OCI-LY3 (cell line): ENCODE data around the gene TRIM37.
A peak's percentile ranks its signal among the peaks of the same experiment; 100 is the strongest.

Source experiments
- H2AFZ ChIP-seq: fragments of 200-600, 300-600 bp; shearing (Covaris generic); 2 replicates; pipeline ENCODE4 v1.6.0; 2014; ENCODE audit warnings: antibody characterized with exemption, low read depth, low read length
- H3K27ac ChIP-seq: fragments of 200-600, 300-600 bp; sonication (generic); 2 replicates; pipeline ENCODE4 v1.5.1; 2014; ENCODE audit warnings: mild to moderate bottlenecking, low read length, moderate library complexity, mixed read lengths
- H3K27me3 ChIP-seq: fragments of 200-600, 300-600 bp; sonication (generic); 2 replicates; pipeline ENCODE4 v1.6.1; 2014; ENCODE audit warnings: low read depth, low read length, mixed read lengths
- H3K36me3 ChIP-seq: fragments of 200-600, 300-600 bp; sonication (generic); replicated peaks from 2 replicates; pipeline ENCODE3; 2014; ENCODE audit warnings: low read depth, low read length, mixed read lengths
- H3K4me1 ChIP-seq: fragments of 300-600, 200-600 bp; sonication (generic); 2 replicates; pipeline ENCODE4 v1.6.1; 2014; ENCODE audit warnings: low read length, mixed read lengths
- H3K4me2 ChIP-seq: fragments of 200-600, 300-600 bp; sonication (generic); 2 replicates; pipeline ENCODE4 v1.6.1; 2014; ENCODE audit warnings: low read length, mixed read lengths
- H3K4me3 ChIP-seq: fragments of 300-600, 200-600 bp; sonication (generic); 2 replicates; pipeline ENCODE4 v1.5.1; 2014; ENCODE audit warnings: antibody characterized with exemption, mild to moderate bottlenecking, low read length, moderate library complexity
- H3K79me2 ChIP-seq: fragments of 300-600, 200-600 bp; shearing (Covaris generic); 2 replicates; pipeline ENCODE4 v1.6.1; 2014; ENCODE audit warnings: mild to moderate bottlenecking, low read length, mixed read lengths
- H3K9ac ChIP-seq: fragments of 300-600, 200-600 bp; shearing (Covaris generic); 2 replicates; pipeline ENCODE4 v1.6.0; 2014; ENCODE audit warnings: mild to moderate bottlenecking, low read length, moderate library complexity
- H3K9me3 ChIP-seq: fragments of 200-600, 300-600 bp; shearing (Covaris generic); 2 replicates; pipeline ENCODE4 v1.6.1; 2014; ENCODE audit warnings: low read length, mixed read lengths; ENCODE audit not compliant: insufficient read depth
- H4K20me1 ChIP-seq: fragments of 200-600, 300-600 bp; sonication (generic); 2 replicates; pipeline ENCODE4 v1.6.1; 2016; ENCODE audit warnings: low read length, mixed read lengths; ENCODE audit not compliant: insufficient read depth
- EZH2phosphoT487 ChIP-seq: fragments of 200-600 bp; shearing (Covaris generic); IDR thresholded peaks from 2 replicates; pipeline ENCODE4 v1.6.1; 2018; ENCODE audit warnings: antibody characterized with exemption, mixed run types, low read depth
- TF ChIP-seq, protein P1 (sequence below): fragments of 200-600, 300-600 bp; sonication (generic); IDR thresholded peaks from 2 replicates; pipeline ENCODE4 v1.5.1; 2014; ENCODE audit warnings: antibody characterized with exemption, low read length, low read depth

Gene TRIM37

DNA sequence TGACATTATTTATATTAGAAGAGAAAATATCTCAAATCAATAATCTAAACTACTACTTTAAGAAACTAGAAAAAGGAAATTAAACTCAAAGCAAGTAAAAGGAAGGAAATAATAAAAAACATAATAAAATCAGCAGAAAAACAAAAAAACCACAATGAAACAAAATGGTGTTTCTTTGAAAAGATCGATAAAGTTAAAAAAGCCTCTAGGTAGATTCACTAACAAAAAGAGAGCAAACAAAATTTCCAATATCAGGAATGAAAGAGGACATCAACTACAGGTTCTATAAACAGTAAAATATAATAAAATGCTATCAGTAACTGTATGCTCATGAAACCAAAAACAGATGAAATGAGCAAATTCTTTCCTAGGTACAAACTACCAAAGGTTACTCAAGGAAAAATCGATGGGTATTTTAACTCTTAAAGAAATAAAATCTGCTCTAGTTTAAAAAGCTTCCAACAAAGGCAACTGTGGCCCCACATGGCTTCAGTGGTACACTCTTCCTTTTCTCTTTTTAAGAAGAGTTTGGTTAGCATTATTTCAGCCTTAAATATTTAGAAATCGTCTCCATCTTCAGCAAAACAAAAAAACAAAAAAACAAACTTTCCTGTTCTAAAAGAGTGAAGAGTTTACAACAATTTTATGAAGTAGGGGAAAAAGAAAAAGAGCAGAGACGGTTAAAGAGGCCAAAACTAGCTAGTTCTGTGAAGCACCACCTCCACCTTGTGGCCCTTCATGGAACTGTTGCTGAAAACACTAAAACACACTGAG lies 102.2 kb downstream of the TRIM37 start:
- H3K79me2 ChIP-seq: no peaks in the 10 kb centered on the region
- no peak overlapping the region; the same call in 1 of the 2 replicates for H3K4me3 ChIP-seq
- peak overlapping the region; percentile 45 for H3K4me2 ChIP-seq
- TF ChIP-seq, protein P1, sequence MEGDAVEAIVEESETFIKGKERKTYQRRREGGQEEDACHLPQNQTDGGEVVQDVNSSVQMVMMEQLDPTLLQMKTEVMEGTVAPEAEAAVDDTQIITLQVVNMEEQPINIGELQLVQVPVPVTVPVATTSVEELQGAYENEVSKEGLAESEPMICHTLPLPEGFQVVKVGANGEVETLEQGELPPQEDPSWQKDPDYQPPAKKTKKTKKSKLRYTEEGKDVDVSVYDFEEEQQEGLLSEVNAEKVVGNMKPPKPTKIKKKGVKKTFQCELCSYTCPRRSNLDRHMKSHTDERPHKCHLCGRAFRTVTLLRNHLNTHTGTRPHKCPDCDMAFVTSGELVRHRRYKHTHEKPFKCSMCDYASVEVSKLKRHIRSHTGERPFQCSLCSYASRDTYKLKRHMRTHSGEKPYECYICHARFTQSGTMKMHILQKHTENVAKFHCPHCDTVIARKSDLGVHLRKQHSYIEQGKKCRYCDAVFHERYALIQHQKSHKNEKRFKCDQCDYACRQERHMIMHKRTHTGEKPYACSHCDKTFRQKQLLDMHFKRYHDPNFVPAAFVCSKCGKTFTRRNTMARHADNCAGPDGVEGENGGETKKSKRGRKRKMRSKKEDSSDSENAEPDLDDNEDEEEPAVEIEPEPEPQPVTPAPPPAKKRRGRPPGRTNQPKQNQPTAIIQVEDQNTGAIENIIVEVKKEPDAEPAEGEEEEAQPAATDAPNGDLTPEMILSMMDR: peak; percentile 89
- no peak for TF ChIP-seq EZH2phosphoT487
- H3K9me3 ChIP-seq: no peaks in the 10 kb centered on the region
- peak overlapping the region; percentile 50 for H3K27ac ChIP-seq
- peaks cover 37% of the 10 kb centered on the region for H3K4me1 ChIP-seq
- no peaks in the 10 kb centered on the region for H4K20me1 ChIP-seq
- H3K9ac ChIP-seq: peak overlapping the region; percentile 30
- peaks cover 8% of the 10 kb centered on the region for H3K36me3 ChIP-seq
- H2AFZ ChIP-seq: peak overlapping the region; percentile 37; the same call in 1 of the 2 replicates
- no peaks in the 10 kb centered on the region for H3K27me3 ChIP-seq

DNA sequence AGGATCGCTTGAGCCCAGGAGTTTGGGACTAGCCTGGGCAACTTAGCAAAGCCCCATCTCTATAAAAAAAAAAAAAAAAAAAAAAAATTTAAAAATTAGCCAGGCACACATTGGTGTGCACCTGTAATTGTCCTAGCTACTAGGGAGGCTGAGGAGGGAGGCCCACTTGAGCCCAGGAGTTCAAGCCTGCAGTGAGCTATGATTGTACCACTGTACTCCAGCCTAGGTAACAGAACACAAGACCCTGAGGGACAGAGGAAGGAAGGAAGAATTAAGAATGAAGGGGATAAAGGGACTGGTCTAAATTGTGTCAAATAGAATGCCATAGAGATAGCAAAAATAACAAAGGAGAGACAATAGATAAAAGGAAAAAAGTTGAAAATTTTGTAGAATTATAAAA lies 102.8 kb downstream of the TRIM37 start:
- H3K9me3 ChIP-seq: no peaks in the 10 kb centered on the region
- H3K36me3 ChIP-seq: peaks cover 9% of the 10 kb centered on the region
- no peak overlapping the region for H3K4me3 ChIP-seq
- TF ChIP-seq EZH2phosphoT487: no peak
- TF ChIP-seq, protein P1: no peak
- no peak overlapping the region for H3K4me2 ChIP-seq
- no peaks in the 10 kb centered on the region for H4K20me1 ChIP-seq
- no peaks in the 10 kb centered on the region for H3K27me3 ChIP-seq
- H2AFZ ChIP-seq: no peak overlapping the region
- H3K9ac ChIP-seq: 0 out of 2 replicates have a peak overlapping the region, but pooled peaks have one; percentile 30
- no peak overlapping the region for H3K27ac ChIP-seq
- H3K79me2 ChIP-seq: no peaks in the 10 kb centered on the region
- H3K4me1 ChIP-seq: peaks cover 38% of the 10 kb centered on the region

DNA sequence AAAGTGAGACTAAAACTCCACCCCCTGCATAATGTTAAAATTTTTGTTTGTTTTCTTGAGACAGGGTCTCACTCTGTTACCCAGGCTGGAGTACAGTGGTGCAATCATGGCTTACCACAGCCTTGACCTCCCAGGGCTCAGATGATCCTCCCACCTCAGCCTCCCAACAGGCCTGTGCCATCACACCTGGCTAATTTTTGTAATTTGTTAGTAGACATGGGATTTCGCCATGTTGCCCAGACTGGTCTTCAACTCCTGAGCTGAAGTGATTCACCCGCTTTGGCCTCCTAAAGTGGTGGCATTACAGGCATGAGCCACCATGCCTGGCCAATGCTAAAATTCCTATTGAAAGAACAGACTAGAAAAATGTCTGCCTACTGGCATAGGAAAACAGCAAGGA lies 103.8 kb downstream of the TRIM37 start:
- no peaks in the 10 kb centered on the region for H3K79me2 ChIP-seq
- H3K27ac ChIP-seq: 0 out of 2 replicates have a peak overlapping the region, but pooled peaks have one; percentile 91
- H3K9me3 ChIP-seq: no peaks in the 10 kb centered on the region
- peaks cover 9% of the 10 kb centered on the region for H3K36me3 ChIP-seq
- no peaks in the 10 kb centered on the region for H3K27me3 ChIP-seq
- H3K4me1 ChIP-seq: peaks cover 38% of the 10 kb centered on the region
- H4K20me1 ChIP-seq: no peaks in the 10 kb centered on the region
- no peak overlapping the region for H2AFZ ChIP-seq
- no peak overlapping the region for H3K4me3 ChIP-seq
- TF ChIP-seq EZH2phosphoT487: no peak
- TF ChIP-seq, protein P1: no peak
- no peak overlapping the region for H3K4me2 ChIP-seq
- no peak overlapping the region for H3K9ac ChIP-seq

DNA sequence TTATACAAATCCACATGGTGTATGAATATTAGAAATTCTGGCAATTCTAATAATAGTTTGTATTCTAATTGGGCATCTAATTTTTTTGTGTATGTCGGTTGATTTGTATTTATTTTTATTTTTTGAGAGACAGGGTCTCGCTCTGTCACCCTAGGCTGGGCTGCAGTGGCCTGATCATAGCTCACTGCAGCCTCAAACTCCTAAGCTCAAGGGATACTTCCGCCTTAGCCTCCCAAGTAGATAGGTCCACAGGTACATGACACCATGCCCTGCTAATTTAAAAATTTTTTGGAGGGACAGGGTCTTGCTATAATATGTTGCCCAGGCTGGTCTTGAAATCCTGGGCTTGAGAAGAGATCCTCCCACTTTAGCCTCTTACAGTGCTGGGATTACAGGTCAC lies 104.6 kb downstream of the TRIM37 start:
- Histone ChIP-seq H3K4me2 (peak overlapping the region; percentile 74), H3K36me3 (peaks cover 9% of the 10 kb centered on the region)

More for the DNA sequence above, 104.6 kb downstream of the TRIM37 start:
- Histone ChIP-seq H3K9me3 (no peaks in the 10 kb centered on the region), H3K9ac (peak overlapping the region; percentile 70), H3K27me3 (no peaks in the 10 kb centered on the region), H3K79me2 (no peaks in the 10 kb centered on the region), H4K20me1 (no peaks in the 10 kb centered on the region), H2AFZ (no peak overlapping the region), H3K4me1 (peaks cover 38% of the 10 kb centered on the region), H3K4me3 (peak overlapping the region; percentile 70), H3K27ac (peak overlapping the region; percentile 91)
- no peak for TF ChIP-seq EZH2phosphoT487
- TF ChIP-seq, protein P1: no peak
